Adipocyte (in vitro differentiated cells): ENCODE data around the gene PALMD.

ENCODE experiments used
- DNase-seq: peaks from one replicate; pipeline ENCODE4 v3.0.0-alpha.2; 2015; ENCODE audit warnings: low read depth
- H3K27me3 ChIP-seq: replicated peaks from 2 replicates; pipeline ENCODE4 v1.7.0; 2013; ENCODE audit warnings: mild to moderate bottlenecking, low read length, moderate library complexity; ENCODE audit not compliant: control insufficient read depth, insufficient read depth
- H3K36me3 ChIP-seq: 2 replicates; pipeline ENCODE4 v1.7.0; 2013; ENCODE audit warnings: low read length, mild to moderate bottlenecking, moderate library complexity; ENCODE audit not compliant: control insufficient read depth, insufficient read depth, severe bottlenecking
- H3K4me1 ChIP-seq: 2 replicates; pipeline ENCODE4 v1.7.0; 2013; ENCODE audit warnings: mild to moderate bottlenecking, low read length, moderate library complexity; ENCODE audit not compliant: control insufficient read depth, insufficient read depth
- H3K4me3 ChIP-seq: 2 replicates; pipeline ENCODE4 v1.7.0; 2013; ENCODE audit warnings: mild to moderate bottlenecking, low read length, moderate library complexity
- H3K9ac ChIP-seq: 2 replicates; pipeline ENCODE4 v1.7.0; 2013; ENCODE audit warnings: mild to moderate bottlenecking, low read length, moderate library complexity
- H3K9me3 ChIP-seq: 2 replicates; pipeline ENCODE4 v1.7.0; 2013; ENCODE audit warnings: mild to moderate bottlenecking, low read length, moderate library complexity; ENCODE audit not compliant: control insufficient read depth

Gene PALMD, protein sequence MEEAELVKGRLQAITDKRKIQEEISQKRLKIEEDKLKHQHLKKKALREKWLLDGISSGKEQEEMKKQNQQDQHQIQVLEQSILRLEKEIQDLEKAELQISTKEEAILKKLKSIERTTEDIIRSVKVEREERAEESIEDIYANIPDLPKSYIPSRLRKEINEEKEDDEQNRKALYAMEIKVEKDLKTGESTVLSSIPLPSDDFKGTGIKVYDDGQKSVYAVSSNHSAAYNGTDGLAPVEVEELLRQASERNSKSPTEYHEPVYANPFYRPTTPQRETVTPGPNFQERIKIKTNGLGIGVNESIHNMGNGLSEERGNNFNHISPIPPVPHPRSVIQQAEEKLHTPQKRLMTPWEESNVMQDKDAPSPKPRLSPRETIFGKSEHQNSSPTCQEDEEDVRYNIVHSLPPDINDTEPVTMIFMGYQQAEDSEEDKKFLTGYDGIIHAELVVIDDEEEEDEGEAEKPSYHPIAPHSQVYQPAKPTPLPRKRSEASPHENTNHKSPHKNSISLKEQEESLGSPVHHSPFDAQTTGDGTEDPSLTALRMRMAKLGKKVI

GRCh38 chr1:99645699-99646531 lies at the start of gene PALMD:
Gene PALMD, plus strand, starts transcription at chr1:99646113. Its CDS starts 205 bp downstream, at chr1:99646318.
- H3K4me1 ChIP-seq = peaks cover 47% of the 10 kb centered on the region
- peak within 1 kb of the TSS; percentile 88 for H3K4me3 ChIP-seq
- H3K9me3 ChIP-seq = no peaks in the 10 kb centered on the region
- H3K9ac ChIP-seq = peak within 1 kb of the TSS; percentile 94
- peak; percentile 36 for DNase-seq
- H3K27me3 ChIP-seq = no peaks in the 10 kb centered on the region
- H3K36me3 ChIP-seq = peaks cover 6% of the 10 kb centered on the region

DNA sequence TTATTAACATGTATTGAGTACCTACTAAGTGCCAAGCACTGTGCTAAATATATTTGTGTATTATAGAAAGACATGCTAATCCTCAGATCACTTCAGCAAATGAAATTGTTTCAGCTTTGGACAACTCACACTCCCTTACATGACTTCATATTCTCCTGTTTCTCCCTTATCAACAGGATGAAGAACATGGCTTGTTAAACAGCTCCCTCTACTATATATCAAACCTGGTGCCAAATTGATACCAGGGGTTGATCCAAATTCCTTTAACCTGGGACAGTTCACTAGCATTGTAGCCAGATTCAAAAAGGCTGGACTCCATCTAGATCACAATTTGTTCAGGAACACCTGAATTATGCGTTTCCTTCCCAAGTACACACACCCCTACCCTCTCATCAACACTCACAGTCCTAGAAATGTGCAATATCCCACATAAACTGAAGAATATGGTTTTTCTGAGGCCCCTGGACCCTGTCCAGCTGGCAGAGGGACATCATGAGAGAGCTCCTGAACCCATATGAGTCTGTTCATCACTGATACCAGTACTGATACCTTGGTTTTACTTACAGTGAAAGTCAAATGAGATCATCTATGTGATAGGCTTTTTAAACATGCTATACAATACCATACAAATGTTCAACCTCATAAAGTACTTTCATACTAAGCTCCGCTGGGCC lies 47.0 kb upstream of the PALMD start:
- Histone ChIP-seq H3K4me1 (peaks cover 39% of the 10 kb centered on the region), H3K36me3 (no peaks in the 10 kb centered on the region), H3K9ac (no peak overlapping the region), H3K4me3 (no peak overlapping the region), H3K27me3 (no peaks in the 10 kb centered on the region), H3K9me3 (no peaks in the 10 kb centered on the region)
- DNase-seq = no peak

GRCh38 chr1:99599678-99600175 lies 46.2 kb upstream of the PALMD start:
- H3K9ac ChIP-seq = no peak overlapping the region
- H3K9me3 ChIP-seq = no peaks in the 10 kb centered on the region
- H3K4me3 ChIP-seq = no peak overlapping the region
- H3K27me3 ChIP-seq = no peaks in the 10 kb centered on the region
- DNase-seq = peak; percentile 48
- peaks cover 35% of the 10 kb centered on the region for H3K4me1 ChIP-seq
- H3K36me3 ChIP-seq = no peaks in the 10 kb centered on the region

GRCh38 chr1:99600782-99601181 lies 45.1 kb upstream of the PALMD start:
- Histone ChIP-seq H3K36me3 (no peaks in the 10 kb centered on the region), H3K27me3 (no peaks in the 10 kb centered on the region), H3K9me3 (no peaks in the 10 kb centered on the region), H3K4me3 (no peak overlapping the region), H3K9ac (no peak overlapping the region), H3K4me1 (peaks cover 25% of the 10 kb centered on the region)
- DNase-seq = no peak

- DNase-seq = no peak
- H3K4me3 ChIP-seq = no peak overlapping the region
- peaks cover 24% of the 10 kb centered on the region for H3K4me1 ChIP-seq
- H3K27me3 ChIP-seq = no peaks in the 10 kb centered on the region
- no peak overlapping the region for H3K9ac ChIP-seq
- no peaks in the 10 kb centered on the region for H3K9me3 ChIP-seq
- no peaks in the 10 kb centered on the region for H3K36me3 ChIP-seq
These were observed 44.7 kb upstream of the PALMD start for GRCh38 chr1:99601208-99601607.

GRCh38 chr1:99601709-99602403 lies 44.1 kb upstream of the PALMD start:
- no peaks in the 10 kb centered on the region for H3K36me3 ChIP-seq
- no peaks in the 10 kb centered on the region for H3K9me3 ChIP-seq
- H3K9ac ChIP-seq = no peak overlapping the region
- no peak overlapping the region for H3K4me3 ChIP-seq
- no peaks in the 10 kb centered on the region for H3K27me3 ChIP-seq
- H3K4me1 ChIP-seq = peaks cover 24% of the 10 kb centered on the region
- DNase-seq = no peak

GRCh38 chr1:99602404-99602969 lies 43.4 kb upstream of the PALMD start:
- Histone ChIP-seq H3K36me3 (no peaks in the 10 kb centered on the region), H3K4me1 (peaks cover 24% of the 10 kb centered on the region), H3K4me3 (no peak overlapping the region), H3K9me3 (no peaks in the 10 kb centered on the region), H3K9ac (no peak overlapping the region), H3K27me3 (no peaks in the 10 kb centered on the region)
- no peak for DNase-seq

GRCh38 chr1:99603699-99604560 lies 42.0 kb upstream of the PALMD start:
- Histone ChIP-seq H3K4me1 (peaks cover 21% of the 10 kb centered on the region), H3K9ac (peak overlapping the region; percentile 55), H3K4me3 (peak overlapping the region; percentile 45), H3K36me3 (no peaks in the 10 kb centered on the region), H3K27me3 (no peaks in the 10 kb centered on the region), H3K9me3 (peaks cover 10% of the 10 kb centered on the region)
- DNase-seq = peak; percentile 60

DNA sequence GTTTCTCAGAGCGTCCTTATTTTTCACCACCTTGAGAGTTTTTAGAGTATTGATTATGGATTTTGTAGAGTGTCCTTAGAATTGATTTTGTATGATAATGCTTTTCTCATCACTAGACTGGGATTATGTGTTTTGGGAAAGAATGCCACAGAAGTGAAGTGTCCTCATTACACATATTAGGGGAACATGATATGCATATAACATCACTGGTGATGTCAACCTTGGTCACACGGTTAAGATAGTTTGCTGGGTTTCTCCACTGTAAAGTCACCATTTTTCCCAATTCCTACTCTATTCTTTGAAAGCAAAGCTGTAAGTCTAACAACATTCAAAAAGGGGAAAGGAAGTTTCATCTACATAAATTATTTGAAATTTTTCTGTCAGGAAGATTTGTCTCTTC lies 39.6 kb upstream of the PALMD start:
- Histone ChIP-seq H3K36me3 (no peaks in the 10 kb centered on the region), H3K4me3 (no peak overlapping the region), H3K9ac (no peak overlapping the region), H3K4me1 (peaks cover 8% of the 10 kb centered on the region), H3K9me3 (peaks cover 10% of the 10 kb centered on the region), H3K27me3 (no peaks in the 10 kb centered on the region)
- DNase-seq = no peak
